CD14-positive monocyte (primary cell): ENCODE results near the gene TRIM7. TPM values are rescaled to one million over a fixed set of nuclear protein-coding genes. Genes with fewer than 3 reads are reported as not detected.
"Not testable (repeated sequence)": the region's sequence is repeated elsewhere in the genome, so short reads cannot be mapped to it uniquely, and the experiment has no call there.

Experiments used
- DNase-seq, 3 donors: peaks; one replicate each; pipeline ENCODE4 v3.0.0-alpha.2; 2011 to 2022
- H2AFZ ChIP-seq: 2 replicates; pipeline ENCODE4 v1.6.0; 2012; ENCODE audit warnings: mild to moderate bottlenecking, low read depth, low read length, inconsistent platforms; ENCODE audit not compliant: insufficient read depth, poor library complexity, severe bottlenecking
- H3K27ac ChIP-seq, 2 donors: 1 replicate in 1 of 2; 2 replicates in 1 of 2; pipeline ENCODE4 v1.5.1; 2012 to 2013; ENCODE audit warnings: low read length in 2 of 2, control low read depth in 1 of 2, inconsistent platforms in 1 of 2, low read depth in 1 of 2, mild to moderate bottlenecking in 1 of 2
- H3K27me3 ChIP-seq, 2 donors: one replicate each; pipeline versions ENCODE4 v1.6.0 to v1.6.1; 2011 to 2013; ENCODE audit warnings: low read length in 2 of 2; ENCODE audit not compliant: control insufficient read depth in 2 of 2, insufficient read depth in 2 of 2
- H3K36me3 ChIP-seq, 2 donors: replicated peaks in 1 of 2; 1 replicate in 1 of 2; 2 replicates in 1 of 2; pipeline versions ENCODE4 v1.5.1 to v1.6.1; 2012 to 2013; ENCODE audit warnings: low read length in 2 of 2, control low read depth in 1 of 2, inconsistent platforms in 1 of 2, mild to moderate bottlenecking in 1 of 2; ENCODE audit not compliant: insufficient read depth in 2 of 2, control insufficient read depth in 1 of 2
- H3K4me1 ChIP-seq, 2 donors: 1 replicate in 1 of 2; 2 replicates in 1 of 2; pipeline versions ENCODE4 v1.5.1 to v1.6.1; 2012 to 2013; ENCODE audit warnings: low read length in 2 of 2, control low read depth in 1 of 2, inconsistent platforms in 1 of 2, mild to moderate bottlenecking in 1 of 2, moderate library complexity in 1 of 2; ENCODE audit not compliant: insufficient read depth in 2 of 2, control insufficient read depth in 1 of 2
- H3K4me2 ChIP-seq: replicated peaks from 2 replicates; pipeline ENCODE3; 2012; ENCODE audit warnings: low read length, moderate library complexity, mild to moderate bottlenecking; ENCODE audit not compliant: poor library complexity, severe bottlenecking; ENCODE audit errors: extremely low read depth
- H3K4me3 ChIP-seq, 3 experiments: fragments of 200-600 bp in 1 of 3; sonication (generic) in 1 of 3; replicated peaks in 1 of 3; 1 replicate in 2 of 3; 2 replicates in 1 of 3; pipeline ENCODE4 v1.5.1; 2011 to 2013; ENCODE audit warnings: low read length in 3 of 3, mild to moderate bottlenecking in 3 of 3, control low read depth in 2 of 3, low read depth in 2 of 3, inconsistent platforms in 1 of 3, moderate library complexity in 1 of 3
- H3K79me2 ChIP-seq: 2 replicates; pipeline ENCODE4 v1.6.0; 2012; ENCODE audit warnings: mild to moderate bottlenecking, control low read depth, inconsistent platforms, low read length, moderate library complexity; ENCODE audit not compliant: insufficient read depth
- H3K9ac ChIP-seq: 2 replicates; pipeline ENCODE4 v1.6.0; 2017; ENCODE audit warnings: low read length, mild to moderate bottlenecking; ENCODE audit not compliant: insufficient read depth, poor library complexity, severe bottlenecking
- H3K9me3 ChIP-seq, 2 donors: replicated peaks in 1 of 2; 1 replicate in 1 of 2; 2 replicates in 1 of 2; pipeline versions ENCODE4 v1.5.1 to v1.6.1; 2012 to 2013; ENCODE audit warnings: low read length in 2 of 2, control low read depth in 1 of 2; ENCODE audit not compliant: control insufficient read depth in 1 of 2, insufficient read depth in 1 of 2
- H4K20me1 ChIP-seq: 2 replicates; pipeline ENCODE4 v1.6.0; 2012; ENCODE audit warnings: mild to moderate bottlenecking, low read length, control low read depth, moderate library complexity; ENCODE audit not compliant: insufficient read depth
- H3K27ac Mint-ChIP-seq, 7 donors: one replicate each; pipeline ENCODE4 v1.8.0; 2020; ENCODE audit warnings: mild to moderate bottlenecking in 7 of 7, mixed read lengths in 7 of 7, moderate library complexity in 6 of 7, inconsistent platforms in 2 of 7
- H3K27me3 Mint-ChIP-seq, 3 donors: one replicate each; pipeline ENCODE4 v1.8.0; 2021 to 2022; ENCODE audit warnings: low read depth in 3 of 3, mild to moderate bottlenecking in 3 of 3, mixed read lengths in 3 of 3, moderate library complexity in 3 of 3, inconsistent platforms in 1 of 3
- H3K36me3 Mint-ChIP-seq, 2 donors: one replicate each; pipeline ENCODE4 v1.8.0; 2020; ENCODE audit warnings: mixed read lengths in 2 of 2, inconsistent platforms in 1 of 2, mild to moderate bottlenecking in 1 of 2
- H3K4me1 Mint-ChIP-seq: one replicate; pipeline ENCODE4 v1.8.0; 2020; ENCODE audit warnings: mild to moderate bottlenecking, mixed read lengths
- H3K4me3 Mint-ChIP-seq, 2 donors: one replicate each; pipeline ENCODE4 v1.8.0; 2020; ENCODE audit warnings: mild to moderate bottlenecking in 2 of 2, mixed read lengths in 2 of 2, moderate library complexity in 1 of 2
- H3K9me3 Mint-ChIP-seq, 7 donors: one replicate each; pipeline ENCODE4 v1.8.0; 2020 to 2022; ENCODE audit warnings: mixed read lengths in 7 of 7, mild to moderate bottlenecking in 6 of 7, moderate library complexity in 6 of 7, inconsistent platforms in 2 of 7
- CTCF ChIP-seq: fragments of 200-600 bp; IDR thresholded peaks from one replicate; pipeline ENCODE4 v1.8.0; 2022; ENCODE audit warnings: antibody characterized with exemption, mild to moderate bottlenecking
- WGBS: methylation state at CpG from one replicate; pipeline ENCODE4 v1.1.5; 2013; ENCODE audit warnings: missing lambda C conversion rate; ENCODE audit not compliant: insufficient coverage; 5-methylcytosine and 5-hydroxymethylcytosine counted together
- intact Hi-C, 2 donors: fragments of 100-400 bp; cut with micrococcal nuclease; formaldehyde crosslinking; loops; one replicate each; pipeline versions ENCODE4 v1.15.0 to v1.15.1; 2023
- polyA plus RNA-seq, 3 donors: library from polyadenylated mRNA; depleted of rRNA in 1 of 3; unstranded in 2 of 3; stranded (reverse) in 1 of 3; fragments of 300-500 nt in 2 of 3; fragments of >200 nt in 1 of 3; fragmentation: Illumina TruSeq in 2 of 3; gene quantifications; 1 replicate in 2 of 3; 2 replicates in 1 of 3; pipeline ENCODE4 v1.2.3, GENCODE V29; 2012 to 2021

TRIM7 gene
- polyA plus RNA-seq, 3 donors, result 9.5 to 12.8 (median 10.3) TPM

- Mint-ChIP-seq H3K36me3 (peaks cover 4 to 8% of the 10 kb centered on the region in 2 donors), H3K4me1 (peaks cover 22% of the 10 kb centered on the region), H3K4me3 (peak overlapping the region in 1 of 2 donors; percentile 21), H3K27ac (no peak overlapping the region), H3K27me3 (peaks cover 24 to 31% (median 30%) of the 10 kb centered on the region in 3 donors), H3K9me3 (peaks cover 0 to 14% (median 4%) of the 10 kb centered on the region in 7 donors)
- DNase-seq, result no peak
- Histone ChIP-seq H2AFZ (no peak overlapping the region), H3K27me3 (peaks cover 6 to 31% of the 10 kb centered on the region in 2 donors), H3K79me2 (no peaks in the 10 kb centered on the region), H3K4me1 (peaks cover 19 to 21% of the 10 kb centered on the region in 2 donors), H3K9me3 (no peaks in the 10 kb centered on the region), H3K9ac (no peak overlapping the region), H4K20me1 (no peaks in the 10 kb centered on the region), H3K4me2 (no peak overlapping the region), H3K27ac (no peak overlapping the region), H3K4me3 (no peak overlapping the region), H3K36me3 (no peaks in the 10 kb centered on the region)
- WGBS, result 66% methylated on average over 3 of the region's 7 CpGs
- TF ChIP-seq CTCF, result no peak
- intact Hi-C loops, result no loop called here
These were observed 6.2 kb upstream of the TRIM7 start for GRCh38 chr5:181211208-181211607.

GRCh38 chr5:181210698-181211097 lies 5.7 kb upstream of the TRIM7 start:
- H3K4me3 ChIP-seq, H3K4me3 Mint-ChIP-seq, intact Hi-C loops, H3K36me3 ChIP-seq, H4K20me1 ChIP-seq, DNase-seq, H3K4me2 ChIP-seq, H3K27ac ChIP-seq, H2AFZ ChIP-seq, H3K79me2 ChIP-seq, H3K9ac ChIP-seq, H3K9me3 ChIP-seq, H3K27ac Mint-ChIP-seq: not testable (repeated sequence)
- Mint-ChIP-seq H3K4me1 (peaks cover 25% of the 10 kb centered on the region), H3K9me3 (peaks cover 0 to 16% (median 7%) of the 10 kb centered on the region in 7 donors), H3K36me3 (peaks cover 7 to 13% of the 10 kb centered on the region in 2 donors), H3K27me3 (peaks cover 26 to 31% (median 31%) of the 10 kb centered on the region in 3 donors)
- Histone ChIP-seq H3K4me1 (peaks cover 21% of the 10 kb centered on the region in 2 donors), H3K27me3 (peaks cover 6 to 31% of the 10 kb centered on the region in 2 donors)
- WGBS, result 93% methylated on average over 11 of the region's 17 CpGs

- H3K4me2 ChIP-seq, intact Hi-C loops, H4K20me1 ChIP-seq, H3K27ac ChIP-seq, H2AFZ ChIP-seq, H3K9me3 ChIP-seq, H3K27ac Mint-ChIP-seq, H3K4me3 ChIP-seq, DNase-seq, H3K9ac ChIP-seq, H3K36me3 ChIP-seq, H3K79me2 ChIP-seq: not testable (repeated sequence)
- peaks cover 0 to 16% (median 7%) of the 10 kb centered on the region in 7 donors for H3K9me3 Mint-ChIP-seq
- peaks cover 28% of the 10 kb centered on the region for H3K4me1 Mint-ChIP-seq
- H3K27me3 Mint-ChIP-seq, result peaks cover 31 to 35% (median 34%) of the 10 kb centered on the region in 3 donors
- H3K4me3 Mint-ChIP-seq, result peak overlapping the region in 1 of 2 donors; percentile 35
- H3K27me3 ChIP-seq, result peaks cover 6 to 36% of the 10 kb centered on the region in 2 donors
- WGBS, result 100% methylated on average over 8 of the region's 11 CpGs
- peaks cover 26 to 27% of the 10 kb centered on the region in 2 donors for H3K4me1 ChIP-seq
- H3K36me3 Mint-ChIP-seq, result peaks cover 8 to 13% of the 10 kb centered on the region in 2 donors
These were observed 5.2 kb upstream of the TRIM7 start for GRCh38 chr5:181210148-181210547.

- H3K9ac ChIP-seq, H3K27ac Mint-ChIP-seq, H3K79me2 ChIP-seq, H4K20me1 ChIP-seq, H3K4me2 ChIP-seq, H2AFZ ChIP-seq, H3K4me3 ChIP-seq, H3K9me3 ChIP-seq, H3K4me3 Mint-ChIP-seq, DNase-seq, H3K27ac ChIP-seq, intact Hi-C loops, H3K36me3 ChIP-seq: not testable (repeated sequence)
- H3K4me1 Mint-ChIP-seq, result peaks cover 33% of the 10 kb centered on the region
- 95% methylated on average over 14 of the region's 24 CpGs for WGBS
- peaks cover 34 to 38% (median 36%) of the 10 kb centered on the region in 3 donors for H3K27me3 Mint-ChIP-seq
- peaks cover 30 to 38% of the 10 kb centered on the region in 2 donors for H3K4me1 ChIP-seq
- H3K9me3 Mint-ChIP-seq, result peaks cover 0 to 16% (median 7%) of the 10 kb centered on the region in 7 donors
- H3K36me3 Mint-ChIP-seq, result peaks cover 8 to 13% of the 10 kb centered on the region in 2 donors
- peaks cover 6 to 33% of the 10 kb centered on the region in 2 donors for H3K27me3 ChIP-seq
These were observed 4.0 kb upstream of the TRIM7 start for GRCh38 chr5:181209006-181209405.
